Activated CD4-positive, alpha-beta memory T cell treated with anti-CD3 and anti-CD28 coated beads for 36 hours (primary cell): ENCODE results near the gene CCNL2. TPM values are rescaled to one million over a fixed set of nuclear protein-coding genes. Genes with fewer than 3 reads are reported as not detected.

Source experiments
- CTCF ChIA-PET: fragments of 350-600 bp; sonication (Branson Sonifier 250); formaldehyde crosslinking; loops from one replicate; lab custom pipeline; 2021; ENCODE audit warnings: antibody characterized with exemption, inconsistent platforms; lab: Charles Lee
- POLR2A ChIA-PET: fragments of 350-600 bp; sonication (Branson Sonifier 250); formaldehyde crosslinking; loops from one replicate; lab custom pipeline; 2021; ENCODE audit warnings: antibody characterized with exemption; lab: Charles Lee
- DNase-seq: peaks from one replicate; pipeline ENCODE4 v3.0.0-alpha.2; 2020
- H3K27ac Mint-ChIP-seq: one replicate; pipeline ENCODE4 v1.8.0; 2021; ENCODE audit warnings: mixed read lengths
- H3K27me3 Mint-ChIP-seq: one replicate; pipeline ENCODE4 v1.8.0; 2021; ENCODE audit warnings: mixed read lengths
- H3K36me3 Mint-ChIP-seq: one replicate; pipeline ENCODE4 v1.8.0; 2021; ENCODE audit warnings: mixed read lengths
- H3K4me1 Mint-ChIP-seq: one replicate; pipeline ENCODE4 v1.8.0; 2021; ENCODE audit warnings: low read depth, mixed read lengths
- H3K4me3 Mint-ChIP-seq: one replicate; pipeline ENCODE4 v1.8.0; 2021; ENCODE audit warnings: mild to moderate bottlenecking, mixed read lengths
- H3K9me3 Mint-ChIP-seq: one replicate; pipeline ENCODE4 v1.8.0; 2021; ENCODE audit warnings: mixed read lengths
- intact Hi-C: fragments of 100-400 bp; cut with micrococcal nuclease; formaldehyde crosslinking; loops from one replicate; pipeline ENCODE4 v1.15.1; 2023
- total RNA-seq, 2 experiments: library from RNA; stranded (reverse); gene quantifications; one replicate each; pipeline ENCODE4 v1.2.3, GENCODE V29; 2021

Gene CCNL2
- total RNA-seq, 2 experiments from 2014 or later = 96.0 to 108 TPM

- ChIA-PET POLR2A (no interaction called here), CTCF (no interaction called here)
- Mint-ChIP-seq H3K36me3 (no peaks in the 10 kb centered on the region), H3K27me3 (peaks cover 26% of the 10 kb centered on the region), H3K4me1 (peaks cover 15% of the 10 kb centered on the region), H3K9me3 (no peaks in the 10 kb centered on the region), H3K27ac (no peak overlapping the region), H3K4me3 (no peak overlapping the region)
- intact Hi-C loops = no loop called here
- no peak for DNase-seq
Measured at GRCh38 chr1:1436630-1437032, 37.5 kb upstream of the CCNL2 start.

- H3K27me3 Mint-ChIP-seq = peaks cover 26% of the 10 kb centered on the region
Measured at GRCh38 chr1:1435911-1436629, 36.9 kb upstream of the CCNL2 start.

GRCh38 chr1:1435106-1435903 is 36.2 kb upstream of the CCNL2 start, which contains the start of gene VWA1:
TSS of gene VWA1 (plus strand) at chr1:1435690. CDS start at chr1:1435749, 59 bp downstream.
- peaks cover 11% of the 10 kb centered on the region for H3K4me1 Mint-ChIP-seq

More at GRCh38 chr1:1435911-1436629, 36.9 kb upstream of the CCNL2 start:
- no peak for DNase-seq
- Mint-ChIP-seq H3K27ac (no peak overlapping the region), H3K4me3 (no peak overlapping the region), H3K9me3 (no peaks in the 10 kb centered on the region), H3K4me1 (peaks cover 15% of the 10 kb centered on the region), H3K36me3 (no peaks in the 10 kb centered on the region)
- ChIA-PET CTCF (no interaction called here), POLR2A (no interaction called here)
- intact Hi-C loops = no loop called here

GRCh38 chr1:1434824-1435105 is 35.6 kb upstream of the CCNL2 start:
- Mint-ChIP-seq H3K9me3 (no peaks in the 10 kb centered on the region), H3K27me3 (peaks cover 27% of the 10 kb centered on the region), H3K4me1 (peaks cover 11% of the 10 kb centered on the region), H3K27ac (no peak overlapping the region), H3K36me3 (no peaks in the 10 kb centered on the region), H3K4me3 (peak overlapping the region; percentile 23)
- intact Hi-C loops = no loop called here
- DNase-seq = no peak
- ChIA-PET CTCF (interaction anchor here (1.5 kb wide), 1 partner anchor 70 kb away, joined by 5 read pairs; no protein-coding TSS in a partner anchor), POLR2A (interaction anchor here (1.6 kb wide), 1 partner anchor 30 kb away, joined by 4 read pairs; no protein-coding TSS in a partner anchor)

More at GRCh38 chr1:1435106-1435903, 36.2 kb upstream of the CCNL2 start, which contains the start of gene VWA1:
- intact Hi-C loops = no loop called here
- Mint-ChIP-seq H3K27me3 (peaks cover 23% of the 10 kb centered on the region), H3K36me3 (no peaks in the 10 kb centered on the region), H3K27ac (no peak within 1 kb of the TSS), H3K4me3 (peak within 1 kb of the TSS; percentile 23), H3K9me3 (no peaks in the 10 kb centered on the region)
- DNase-seq = peak; percentile 65
- ChIA-PET CTCF (no interaction called here), POLR2A (no interaction called here)

GRCh38 chr1:1434131-1434823 is 35.1 kb upstream of the CCNL2 start:
- POLR2A ChIA-PET = interaction anchor here (0.7 to 1.6 kb wide), 3 partner anchors 27 to 35 kb away, joined by 3 to 4 read pairs (median 3); partner anchors contain the start of genes CCNL2 and MRPL20
- intact Hi-C loops = no loop called here
- no peak for DNase-seq
- Mint-ChIP-seq H3K27me3 (peaks cover 31% of the 10 kb centered on the region), H3K4me1 (peaks cover 11% of the 10 kb centered on the region), H3K9me3 (no peaks in the 10 kb centered on the region), H3K27ac (no peak overlapping the region), H3K4me3 (no peak overlapping the region), H3K36me3 (no peaks in the 10 kb centered on the region)
- CTCF ChIA-PET = interaction anchor here (0.8 to 1.6 kb wide), 3 partner anchors 35 to 71 kb away, joined by 3 to 5 read pairs (median 5); partner anchors contain the start of gene CCNL2

- Mint-ChIP-seq H3K4me1 (peaks cover 11% of the 10 kb centered on the region), H3K36me3 (no peaks in the 10 kb centered on the region), H3K27me3 (peaks cover 29% of the 10 kb centered on the region), H3K9me3 (no peaks in the 10 kb centered on the region), H3K4me3 (peak overlapping the region; percentile 35), H3K27ac (no peak overlapping the region)
- ChIA-PET POLR2A (interaction anchor here (0.7 to 1.6 kb wide), 3 partner anchors 26 to 35 kb away, joined by 3 to 4 read pairs (median 3); partner anchors contain the start of genes CCNL2 and MRPL20), CTCF (interaction anchor here (0.8 to 1.6 kb wide), 3 partner anchors 34 to 71 kb away, joined by 3 to 5 read pairs (median 5); partner anchors contain the start of gene CCNL2)
- peak; percentile 77 for DNase-seq
- intact Hi-C loops = no loop called here
Measured at GRCh38 chr1:1433804-1434130, 34.6 kb upstream of the CCNL2 start.

- ChIA-PET CTCF (interaction anchor here (0.8 to 1.6 kb wide), 3 partner anchors 34 to 72 kb away, joined by 3 to 5 read pairs (median 5); partner anchors contain the start of gene CCNL2), POLR2A (interaction anchor here (0.7 to 1.6 kb wide), 3 partner anchors 26 to 34 kb away, joined by 3 to 4 read pairs (median 3); partner anchors contain the start of genes CCNL2 and MRPL20)
- Mint-ChIP-seq H3K4me1 (peaks cover 14% of the 10 kb centered on the region), H3K4me3 (peak overlapping the region; percentile 35), H3K27me3 (peaks cover 26% of the 10 kb centered on the region), H3K9me3 (no peaks in the 10 kb centered on the region), H3K36me3 (no peaks in the 10 kb centered on the region), H3K27ac (no peak overlapping the region)
- DNase-seq = no peak
- intact Hi-C loops = no loop called here
Measured at GRCh38 chr1:1432951-1433803, 34.0 kb upstream of the CCNL2 start.

- Mint-ChIP-seq H3K36me3 (no peaks in the 10 kb centered on the region), H3K27ac (no peak overlapping the region), H3K27me3 (peaks cover 26% of the 10 kb centered on the region), H3K4me1 (peaks cover 14% of the 10 kb centered on the region), H3K4me3 (no peak overlapping the region), H3K9me3 (no peaks in the 10 kb centered on the region)
- DNase-seq = no peak
- intact Hi-C loops = no loop called here
- ChIA-PET POLR2A (no interaction called here), CTCF (interaction anchor here (1.6 kb wide), 1 partner anchor 33 kb away, joined by 5 read pairs; the partner anchor contains the start of gene CCNL2)
Measured at GRCh38 chr1:1432274-1432950, 33.3 kb upstream of the CCNL2 start.

- DNase-seq = no peak
- no peaks in the 10 kb centered on the region for H3K36me3 Mint-ChIP-seq
- ChIA-PET CTCF (no interaction called here), POLR2A (no interaction called here)
- no peak overlapping the region for H3K27ac Mint-ChIP-seq
- no peak overlapping the region for H3K4me3 Mint-ChIP-seq
- H3K9me3 Mint-ChIP-seq = no peaks in the 10 kb centered on the region
- intact Hi-C loops = no loop called here
- peaks cover 26% of the 10 kb centered on the region for H3K27me3 Mint-ChIP-seq
- peaks cover 14% of the 10 kb centered on the region for H3K4me1 Mint-ChIP-seq
Measured at GRCh38 chr1:1431845-1432273, 32.7 kb upstream of the CCNL2 start.

GRCh38 chr1:1430992-1431844 is 32.1 kb upstream of the CCNL2 start:
- CTCF ChIA-PET = interaction anchor here (0.8 to 3.1 kb wide), 2 partner anchors 10 to 42 kb away, joined by 3 to 10 read pairs; no protein-coding TSS in a partner anchor
- H3K4me1 Mint-ChIP-seq = peaks cover 13% of the 10 kb centered on the region
- intact Hi-C loops = no loop called here
- peaks cover 25% of the 10 kb centered on the region for H3K27me3 Mint-ChIP-seq
- H3K4me3 Mint-ChIP-seq = no peak overlapping the region
- no peaks in the 10 kb centered on the region for H3K36me3 Mint-ChIP-seq
- no peak for DNase-seq
- POLR2A ChIA-PET = no interaction called here
- H3K9me3 Mint-ChIP-seq = no peaks in the 10 kb centered on the region
- no peak overlapping the region for H3K27ac Mint-ChIP-seq
